Cardiac muscle cell (in vitro differentiated cells and primary cell): ENCODE data around the gene CRAMP1. TPM values are rescaled to one million over a fixed set of nuclear protein-coding genes. Genes with fewer than 3 reads are reported as not detected.

Experiments used
- DNase-seq, 2 donors: peaks; one replicate each; pipeline versions ENCODE4 v3.0.0 to v3.0.0-alpha.2; 2010 to 2017; ENCODE audit warnings: low read depth in 1 of 2, low spot score in 1 of 2
- H3K27ac ChIP-seq: fragments of 200-600 bp; sonication (generic); 2 replicates; pipeline ENCODE4 v1.5.1; 2016
- H3K27me3 ChIP-seq: fragments of 200-600 bp; sonication (generic); 2 replicates; pipeline ENCODE4 v1.6.0; 2016; ENCODE audit warnings: control low read depth
- H3K36me3 ChIP-seq: fragments of 200-600 bp; sonication (generic); 2 replicates; pipeline ENCODE4 v1.5.1; 2016; ENCODE audit warnings: control low read depth
- H3K4me1 ChIP-seq: fragments of 200-600 bp; sonication (generic); 2 replicates; pipeline ENCODE4 v1.8.1; 2017; ENCODE audit warnings: low read depth, mild to moderate bottlenecking, mixed run types
- H3K4me3 ChIP-seq: fragments of 200-600 bp; sonication (generic); 2 replicates; pipeline ENCODE4 v1.5.1; 2016; ENCODE audit warnings: mild to moderate bottlenecking
- H3K9me3 ChIP-seq: fragments of 200-600 bp; sonication (generic); 2 replicates; pipeline ENCODE4 v1.5.1; 2017; ENCODE audit warnings: low read depth, mild to moderate bottlenecking, control low read depth
- CTCF ChIP-seq: IDR thresholded peaks from 2 replicates; pipeline ENCODE4 v1.5.1; 2012; ENCODE audit warnings: low read depth, mild to moderate bottlenecking, low read length
- polyA plus RNA-seq: library from polyadenylated mRNA; unstranded; fragments of >200 nt; fragmentation: Nextera tagmentation; extraction: Ambion mirVana; gene quantifications from 2 replicates; pipeline ENCODE4 v1.2.1, GENCODE V29; 2016
- total RNA-seq: library from RNA; depleted of rRNA; stranded (reverse); fragments of >200 nt; gene quantifications from 2 replicates; pipeline ENCODE4 v1.2.3, GENCODE V29; 2016

The CRAMP1 gene
- total and polyA plus RNA-seq, 2 experiments from 2014 or later = 7.7 to 15.3 TPM

- Histone ChIP-seq H3K27me3 (no peaks in the 10 kb centered on the region), H3K36me3 (peaks cover 11% of the 10 kb centered on the region), H3K4me3 (peak overlapping the region; percentile 36), H3K27ac (no peak overlapping the region), H3K4me1 (peaks cover 4% of the 10 kb centered on the region), H3K9me3 (no peaks in the 10 kb centered on the region)
- TF ChIP-seq CTCF = no peak
- DNase-seq = no peak
Observed at GRCh38 chr16:1677339-1677738, 65.2 kb downstream of the CRAMP1 start.

- peak within 1 kb of the TSS; percentile 74 for H3K27ac ChIP-seq
Observed at GRCh38 chr16:1677942-1678499, 65.9 kb downstream of the CRAMP1 start, which contains the start of gene JPT2. Gene JPT2, plus strand, starts transcription at chr16:1678279. Its CDS starts 34 bp downstream, at chr16:1678313.

GRCh38 chr16:1678500-1679098, 66.4 kb downstream of the CRAMP1 start:
- H3K4me1 ChIP-seq = peaks cover 4% of the 10 kb centered on the region
- H3K27ac ChIP-seq = peak overlapping the region; percentile 74
- peaks cover 9% of the 10 kb centered on the region for H3K36me3 ChIP-seq
- no peak for TF ChIP-seq CTCF
- peak; percentile 22 to 40 for DNase-seq
- H3K27me3 ChIP-seq = no peaks in the 10 kb centered on the region
- H3K9me3 ChIP-seq = no peaks in the 10 kb centered on the region
- peak overlapping the region; percentile 71 for H3K4me3 ChIP-seq

More at GRCh38 chr16:1677942-1678499, 65.9 kb downstream of the CRAMP1 start, which contains the start of gene JPT2:
- no peaks in the 10 kb centered on the region for H3K27me3 ChIP-seq
- H3K36me3 ChIP-seq = peaks cover 6% of the 10 kb centered on the region
- no peaks in the 10 kb centered on the region for H3K9me3 ChIP-seq
- DNase-seq = peak; percentile 98 to 99
- TF ChIP-seq CTCF = no peak
- peak within 1 kb of the TSS; percentile 71 for H3K4me3 ChIP-seq
- peaks cover 4% of the 10 kb centered on the region for H3K4me1 ChIP-seq

- H3K4me3 ChIP-seq = no peak overlapping the region
- no peak for TF ChIP-seq CTCF
Observed at GRCh38 chr16:1680361-1680760, 68.2 kb downstream of the CRAMP1 start.

GRCh38 chr16:1681032-1681431, 68.9 kb downstream of the CRAMP1 start:
- DNase-seq = no peak
- no peak for TF ChIP-seq CTCF
- Histone ChIP-seq H3K27ac (no peak overlapping the region), H3K27me3 (no peaks in the 10 kb centered on the region), H3K4me1 (peaks cover 4% of the 10 kb centered on the region), H3K36me3 (peaks cover 6% of the 10 kb centered on the region), H3K9me3 (no peaks in the 10 kb centered on the region), H3K4me3 (no peak overlapping the region)

More at GRCh38 chr16:1680361-1680760, 68.2 kb downstream of the CRAMP1 start:
- no peaks in the 10 kb centered on the region for H3K27me3 ChIP-seq
- peaks cover 4% of the 10 kb centered on the region for H3K4me1 ChIP-seq
- no peak overlapping the region for H3K27ac ChIP-seq
- no peaks in the 10 kb centered on the region for H3K9me3 ChIP-seq
- DNase-seq = no peak
- peaks cover 6% of the 10 kb centered on the region for H3K36me3 ChIP-seq
